ENCODE results near the gene CXCL10.
"Not testable (repeated sequence)": the region's sequence is repeated elsewhere in the genome, so short reads cannot be mapped to it uniquely, and the experiment has no call there.

The CXCL10 gene

GRCh38 chr4:76024065-76024464, 768 bp upstream of the CXCL10 start:
- no peak for DNase-seq (ENCODE audit: low read depth)

- DNase-seq (ENCODE audit: low read depth): no peak
Observed at GRCh38 chr4:76022677-76023076, 620 bp downstream of the CXCL10 start.

GRCh38 chr4:76022031-76022430, 1.3 kb downstream of the CXCL10 start:
- DNase-seq (ENCODE audit: low read depth): no peak

- DNase-seq (ENCODE audit: low read depth): no peak
Observed at GRCh38 chr4:76017056-76017686, 6.1 kb downstream of the CXCL10 start.

- DNase-seq (ENCODE audit: low read depth): no peak
Observed at GRCh38 chr4:76016393-76016792, 6.9 kb downstream of the CXCL10 start.

GRCh38 chr4:76013540-76013939, 9.8 kb downstream of the CXCL10 start:
- no peak for DNase-seq (ENCODE audit: low read depth)

- DNase-seq (ENCODE audit: low read depth): no peak
Observed at GRCh38 chr4:76012388-76012801, 10.9 kb downstream of the CXCL10 start.

- DNase-seq (ENCODE audit: low read depth): no peak
Observed at GRCh38 chr4:76011700-76012387, 11.5 kb downstream of the CXCL10 start.

- no peak for DNase-seq (ENCODE audit: low read depth)
Observed at GRCh38 chr4:76011018-76011670, 12.2 kb downstream of the CXCL10 start.

- DNase-seq (ENCODE audit: low read depth): no peak
Observed at GRCh38 chr4:76010576-76010975, 12.7 kb downstream of the CXCL10 start.

- DNase-seq (ENCODE audit: low read depth): no peak
Observed at GRCh38 chr4:76009311-76009710, 14.0 kb downstream of the CXCL10 start.

- no peak for DNase-seq (ENCODE audit: low read depth)
Observed at GRCh38 chr4:76007089-76007862, 16.0 kb downstream of the CXCL10 start, which contains the start of gene CXCL9. TSS of gene CXCL9 (minus strand) at chr4:76007509. CDS start at chr4:76007449, 60 bp downstream.

GRCh38 chr4:76003620-76004019, 19.7 kb downstream of the CXCL10 start:
- no peak for DNase-seq (ENCODE audit: low read depth)

GRCh38 chr4:76003035-76003434, 20.3 kb downstream of the CXCL10 start:
- no peak for DNase-seq (ENCODE audit: low read depth)

- no peak for DNase-seq (ENCODE audit: low read depth)
Observed at GRCh38 chr4:76002176-76002575, 21.1 kb downstream of the CXCL10 start.

- no peak for DNase-seq (ENCODE audit: low read depth)
Observed at GRCh38 chr4:76001700-76002099, 21.6 kb downstream of the CXCL10 start.

GRCh38 chr4:76000279-76000678, 23.0 kb downstream of the CXCL10 start:
- no peak for DNase-seq (ENCODE audit: low read depth)

- DNase-seq (ENCODE audit: low read depth): not testable (repeated sequence)
Observed at GRCh38 chr4:75998525-75999147, 24.7 kb downstream of the CXCL10 start.

GRCh38 chr4:75997946-75998345, 25.4 kb downstream of the CXCL10 start:
- no peak for DNase-seq (ENCODE audit: low read depth)

- DNase-seq (ENCODE audit: low read depth): no peak
Observed at GRCh38 chr4:75997081-75997480, 26.2 kb downstream of the CXCL10 start.

GRCh38 chr4:75995727-75996126, 27.6 kb downstream of the CXCL10 start:
- DNase-seq (ENCODE audit: low read depth): no peak

GRCh38 chr4:75992462-75992861, 30.8 kb downstream of the CXCL10 start:
- DNase-seq (ENCODE audit: low read depth): no peak

Measured in activated T-cell treated with anti-CD3 and anti-CD28 coated beads for 1 hour (primary cell).